SK-N-SH treated with all-trans-retinoic acid at 6 μM for 48 hours (cell line): ENCODE results near the gene CDH16.

Source experiments
- ATAC-seq: fragments of 200-7000 bp; cut with Tn5 transposase; 3 replicates; pipeline ENCODE4 v1.9.1; 2020; ENCODE audit warnings: mild to moderate bottlenecking, moderate library complexity
- ARNTL ChIP-seq: fragments of 450-650 bp; formaldehyde crosslinking; IDR thresholded peaks from 2 replicates; pipeline ENCODE4 v1.5.0; 2020; ENCODE audit warnings: low read depth, mild to moderate bottlenecking, moderate library complexity, borderline replicate concordance
- BACH2 ChIP-seq: fragments of 250-450 bp; sonication (Bioruptor Pico); IDR thresholded peaks from 2 replicates; pipeline ENCODE4 v1.9.0; 2021; ENCODE audit warnings: mild to moderate bottlenecking, borderline replicate concordance
- CSDC2 ChIP-seq: fragments of 250-450 bp; sonication (Bioruptor Pico); IDR thresholded peaks from 2 replicates; pipeline ENCODE4 v1.5.0; 2020; ENCODE audit warnings: mild to moderate bottlenecking, moderate library complexity
- CSRNP3 ChIP-seq: fragments of 250-450 bp; sonication (Bioruptor Pico); IDR thresholded peaks from 2 replicates; pipeline ENCODE4 v1.5.1; 2021; ENCODE audit warnings: mild to moderate bottlenecking, moderate library complexity
- ESRRG ChIP-seq: fragments of 250-450 bp; sonication (Bioruptor Pico); IDR thresholded peaks from 2 replicates; pipeline ENCODE4 v1.6.1; 2021; ENCODE audit warnings: mild to moderate bottlenecking
- GLIS3 ChIP-seq: fragments of 250-450 bp; sonication (Bioruptor Pico); IDR thresholded peaks from 2 replicates; pipeline ENCODE4 v1.5.0; 2020; ENCODE audit warnings: mild to moderate bottlenecking, moderate library complexity
- ISL1 ChIP-seq: fragments of 250-450 bp; sonication (Bioruptor Pico); IDR thresholded peaks from 2 replicates; pipeline ENCODE4 v2.1.2; 2022; ENCODE audit warnings: mild to moderate bottlenecking, moderate library complexity
- OSR1 ChIP-seq: fragments of 250-450 bp; sonication (Bioruptor Pico); IDR thresholded peaks from 2 replicates; pipeline ENCODE4 v1.8.0; 2022; ENCODE audit warnings: moderate library complexity, mild to moderate bottlenecking, inconsistent platforms
- PATZ1 ChIP-seq: fragments of 250-450 bp; sonication (Bioruptor Pico); IDR thresholded peaks from 2 replicates; pipeline ENCODE4 v1.8.0; 2020; ENCODE audit warnings: mild to moderate bottlenecking, moderate library complexity, borderline replicate concordance
- POU6F1 ChIP-seq: fragments of 250-450 bp; sonication (Bioruptor Pico); IDR thresholded peaks from 2 replicates; pipeline ENCODE4 v1.8.0; 2021; ENCODE audit warnings: low read depth, mild to moderate bottlenecking, moderate library complexity, borderline replicate concordance
- RARB ChIP-seq: fragments of 250-450 bp; sonication (Bioruptor Pico); IDR thresholded peaks from 2 replicates; pipeline ENCODE4 v1.8.0; 2021; ENCODE audit warnings: mild to moderate bottlenecking, moderate library complexity
- SNAI2 ChIP-seq: fragments of 250-450 bp; sonication (Bioruptor Pico); IDR thresholded peaks from 2 replicates; pipeline ENCODE4 v1.5.0; 2020; ENCODE audit warnings: mild to moderate bottlenecking, moderate library complexity
- TCF4 ChIP-seq: fragments of 250-450 bp; sonication (Bioruptor Pico); IDR thresholded peaks from 2 replicates; pipeline ENCODE4 v1.8.0; 2021; ENCODE audit warnings: mild to moderate bottlenecking, moderate library complexity, borderline replicate concordance
- TOX ChIP-seq: fragments of 250-450 bp; sonication (Bioruptor Pico); IDR thresholded peaks from 2 replicates; pipeline ENCODE4 v1.8.0; 2021; ENCODE audit warnings: mild to moderate bottlenecking, moderate library complexity, borderline replicate concordance
- TSHZ2 ChIP-seq: fragments of 250-450 bp; sonication (Bioruptor Pico); IDR thresholded peaks from 2 replicates; pipeline ENCODE4 v1.5.0; 2020; ENCODE audit warnings: mild to moderate bottlenecking, moderate library complexity
- ZC3H10 ChIP-seq: fragments of 250-450 bp; sonication (Bioruptor Pico); IDR thresholded peaks from 2 replicates; pipeline ENCODE4 v1.5.1; 2021; ENCODE audit warnings: mild to moderate bottlenecking, moderate library complexity
- ZFP3 ChIP-seq: fragments of 250-450 bp; sonication (Bioruptor Pico); IDR thresholded peaks from 2 replicates; pipeline ENCODE4 v1.5.0; 2020; ENCODE audit warnings: mild to moderate bottlenecking, moderate library complexity
- ZFP30 ChIP-seq: fragments of 450-650 bp; formaldehyde crosslinking; IDR thresholded peaks from 2 replicates; pipeline ENCODE4 v1.5.0; 2022; ENCODE audit warnings: mild to moderate bottlenecking, moderate library complexity
- ZNF70 ChIP-seq: fragments of 450-650 bp; formaldehyde crosslinking; IDR thresholded peaks from 2 replicates; pipeline ENCODE4 v1.5.0; 2020; ENCODE audit warnings: mild to moderate bottlenecking, moderate library complexity
- ZNF8 ChIP-seq: fragments of 450-650 bp; formaldehyde crosslinking; IDR thresholded peaks from 2 replicates; pipeline ENCODE4 v1.5.0; 2020; ENCODE audit warnings: mild to moderate bottlenecking, moderate library complexity

CDH16 gene

GRCh38 chr16:66911112-66911511 lies 7.6 kb downstream of the CDH16 start:
- TF ChIP-seq POU6F1 (no peak), GLIS3 (CRISPR knock-in tag) (no peak), ZFP3 (CRISPR knock-in tag) (no peak), CSRNP3 (no peak), ZNF70 (CRISPR knock-in tag) (no peak), BACH2 (CRISPR knock-in tag) (no peak), TSHZ2 (CRISPR knock-in tag) (no peak), TCF4 (CRISPR knock-in tag) (no peak), ZNF8 (no peak), ISL1 (no peak), OSR1 (CRISPR knock-in tag) (no peak), ARNTL (no peak), ZC3H10 (CRISPR knock-in tag) (no peak), CSDC2 (CRISPR knock-in tag) (no peak), ZFP30 (CRISPR knock-in tag) (no peak), TOX (CRISPR knock-in tag) (no peak)
- TF ChIP-seq, all 23 proteins: peak for 0
- no peak for ATAC-seq

GRCh38 chr16:66910175-66910940 lies 8.3 kb downstream of the CDH16 start:
- ATAC-seq, result peak; percentile 13; the same call in 2 of the 3 replicates
- TF ChIP-seq ISL1 (no peak), ARNTL (no peak), ZFP3 (CRISPR knock-in tag) (no peak), TSHZ2 (CRISPR knock-in tag) (no peak), PATZ1 (CRISPR knock-in tag) (no peak), TCF4 (CRISPR knock-in tag) (no peak), POU6F1 (no peak), GLIS3 (CRISPR knock-in tag) (no peak), ZNF8 (no peak), SNAI2 (CRISPR knock-in tag) (no peak), ESRRG (CRISPR knock-in tag) (no peak), RARB (CRISPR knock-in tag) (no peak)
